Measurements from ENCODE around the gene FOXC1.

DNA sequence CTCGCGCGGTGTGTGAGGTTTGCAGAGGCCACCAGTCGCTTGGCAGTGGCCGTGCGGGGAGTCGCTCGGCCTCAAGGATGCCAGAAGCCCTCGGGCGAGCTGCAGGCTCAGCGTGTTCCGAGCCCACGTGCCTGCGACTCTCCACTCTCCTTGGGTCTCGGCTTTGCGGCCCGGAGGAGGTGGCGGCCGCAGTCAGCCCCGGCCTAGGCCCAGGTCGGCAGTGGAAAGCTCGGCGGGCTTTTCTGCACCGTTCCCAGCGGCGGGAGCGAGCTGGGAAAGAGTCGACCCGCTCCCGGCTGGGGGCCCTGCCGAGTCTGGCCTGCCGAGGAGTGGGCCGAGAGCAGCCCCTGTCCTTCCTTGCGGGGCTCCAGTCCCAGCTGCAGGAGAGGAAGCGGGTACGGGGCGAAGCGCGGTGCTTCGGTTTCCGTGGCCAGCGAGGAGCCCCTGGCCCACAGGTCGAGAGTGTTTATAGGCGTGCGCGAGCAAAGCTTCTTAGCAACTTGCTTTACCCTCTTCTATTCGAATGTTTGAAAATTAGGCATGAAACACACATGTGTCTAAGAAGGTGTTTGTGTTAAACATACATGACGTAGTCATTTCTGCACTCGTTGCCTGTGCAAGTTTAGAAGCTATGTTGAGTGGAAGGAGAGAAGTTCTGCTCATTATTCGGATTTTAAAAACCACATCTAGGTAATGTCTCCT, 5.6 kb downstream of the FOXC1 start:
- TF ChIP-seq, protein P1, sequence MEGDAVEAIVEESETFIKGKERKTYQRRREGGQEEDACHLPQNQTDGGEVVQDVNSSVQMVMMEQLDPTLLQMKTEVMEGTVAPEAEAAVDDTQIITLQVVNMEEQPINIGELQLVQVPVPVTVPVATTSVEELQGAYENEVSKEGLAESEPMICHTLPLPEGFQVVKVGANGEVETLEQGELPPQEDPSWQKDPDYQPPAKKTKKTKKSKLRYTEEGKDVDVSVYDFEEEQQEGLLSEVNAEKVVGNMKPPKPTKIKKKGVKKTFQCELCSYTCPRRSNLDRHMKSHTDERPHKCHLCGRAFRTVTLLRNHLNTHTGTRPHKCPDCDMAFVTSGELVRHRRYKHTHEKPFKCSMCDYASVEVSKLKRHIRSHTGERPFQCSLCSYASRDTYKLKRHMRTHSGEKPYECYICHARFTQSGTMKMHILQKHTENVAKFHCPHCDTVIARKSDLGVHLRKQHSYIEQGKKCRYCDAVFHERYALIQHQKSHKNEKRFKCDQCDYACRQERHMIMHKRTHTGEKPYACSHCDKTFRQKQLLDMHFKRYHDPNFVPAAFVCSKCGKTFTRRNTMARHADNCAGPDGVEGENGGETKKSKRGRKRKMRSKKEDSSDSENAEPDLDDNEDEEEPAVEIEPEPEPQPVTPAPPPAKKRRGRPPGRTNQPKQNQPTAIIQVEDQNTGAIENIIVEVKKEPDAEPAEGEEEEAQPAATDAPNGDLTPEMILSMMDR (conservative IDR thresholded peaks at IDR 0.05; ENCODE audit: low read length), result no peak
- no peak for TF ChIP-seq EZH2phosphoT487 (IDR thresholded peaks at IDR 0.05; ENCODE audit: borderline replicate concordance, low read depth, low read length)
